HCT116 (cell line): ENCODE measurements around the gene ZBTB38.

ENCODE experiments used
- EGR1 ChIP-seq: IDR thresholded peaks from 2 replicates; pipeline ENCODE4 v1.6.1; 2012; ENCODE audit warnings: low read depth
- EZH2 ChIP-seq: fragments of 200-600 bp; sonication (generic); IDR thresholded peaks from 2 replicates; pipeline ENCODE4 v1.6.1; 2017; ENCODE audit warnings: antibody characterized with exemption, mixed run types
- FOSL1 ChIP-seq: IDR thresholded peaks from 2 replicates; pipeline ENCODE4 v1.6.1; 2012; ENCODE audit warnings: low read depth
- POLR2A ChIP-seq: IDR thresholded peaks from 2 replicates; pipeline ENCODE4 v1.7.0; 2011; ENCODE audit warnings: borderline replicate concordance; ENCODE audit not compliant: insufficient read depth, insufficient read length; ENCODE audit errors: extremely low read depth
- RAD21 ChIP-seq: IDR thresholded peaks from 2 replicates; pipeline ENCODE4 v1.6.1; 2012; ENCODE audit warnings: low read depth, mild to moderate bottlenecking
- SP1 ChIP-seq: IDR thresholded peaks from 2 replicates; pipeline ENCODE4 v1.6.1; 2012; ENCODE audit warnings: low read depth
- TCF7L2 ChIP-seq: IDR thresholded peaks from 2 replicates; pipeline ENCODE4 v1.7.0; 2011; ENCODE audit warnings: borderline replicate concordance, inconsistent platforms; ENCODE audit not compliant: insufficient read depth, insufficient read length; ENCODE audit errors: extremely low read depth
- YY1 ChIP-seq: IDR thresholded peaks from 2 replicates; pipeline ENCODE4 v1.6.1; 2011; ENCODE audit warnings: low read length, low read depth, moderate library complexity, mild to moderate bottlenecking; ENCODE audit not compliant: insufficient replicate concordance; ENCODE audit errors: extremely low read depth
- ZFX ChIP-seq: fragments of 450-650 bp; IDR thresholded peaks from 2 replicates; pipeline ENCODE4 v1.6.1; 2017
- TF ChIP-seq, protein P1 (sequence below), 3 experiments: fragments of 200-600 bp in 1 of 3; sonication (generic) in 1 of 3; IDR thresholded peaks in 2 of 3; conservative IDR thresholded peaks in 1 of 3; 2 replicates each; pipeline ENCODE4 v1.5.1; 2012 to 2017; ENCODE audit warnings: low read depth in 2 of 3, low read length in 2 of 3, antibody characterized with exemption in 1 of 3, borderline replicate concordance in 1 of 3, control low read depth in 1 of 3, mild to moderate bottlenecking in 1 of 3, mixed read lengths in 1 of 3, mixed run types in 1 of 3, moderate library complexity in 1 of 3; ENCODE audit not compliant: insufficient read depth in 1 of 3
- TF ChIP-seq, protein P2 (sequence below): IDR thresholded peaks from 2 replicates; pipeline ENCODE4 v1.6.1; 2012
- TF ChIP-seq, protein P3 (sequence below): IDR thresholded peaks from 2 replicates; pipeline ENCODE4 v1.6.1; 2012; ENCODE audit warnings: low read depth

DNA sequence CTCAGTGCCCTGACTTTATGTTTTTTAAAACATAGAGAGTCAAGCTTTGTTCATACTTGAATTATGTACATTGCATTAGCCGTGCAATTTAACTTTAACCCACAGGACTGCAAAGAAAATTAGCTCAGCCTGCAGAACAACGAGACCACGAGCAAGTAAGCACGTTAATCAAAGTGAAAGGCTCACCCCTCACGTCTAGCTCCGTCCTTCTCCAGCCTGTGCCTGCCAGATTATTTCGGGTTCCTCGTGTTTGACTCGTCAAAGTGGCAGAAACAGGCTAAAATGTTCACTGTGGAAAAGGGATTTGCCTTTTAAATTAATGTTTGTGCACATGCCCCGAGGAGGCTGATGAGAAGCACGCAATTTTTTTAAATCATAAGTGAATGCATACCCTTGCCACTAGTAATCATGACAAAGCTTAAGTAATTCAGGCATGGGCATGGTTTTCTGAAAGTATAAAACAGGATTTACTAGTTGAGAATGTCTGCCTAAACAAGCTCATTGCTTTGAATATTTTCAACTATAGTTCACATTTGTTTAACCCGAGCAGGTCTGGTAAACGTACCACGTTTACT, 15.3 kb downstream of the ZBTB38 start:
- no peak for TF ChIP-seq EGR1
- no peak for TF ChIP-seq POLR2A
- TF ChIP-seq SP1, result no peak
- no peak for TF ChIP-seq ZFX
- TF ChIP-seq, protein P1, sequence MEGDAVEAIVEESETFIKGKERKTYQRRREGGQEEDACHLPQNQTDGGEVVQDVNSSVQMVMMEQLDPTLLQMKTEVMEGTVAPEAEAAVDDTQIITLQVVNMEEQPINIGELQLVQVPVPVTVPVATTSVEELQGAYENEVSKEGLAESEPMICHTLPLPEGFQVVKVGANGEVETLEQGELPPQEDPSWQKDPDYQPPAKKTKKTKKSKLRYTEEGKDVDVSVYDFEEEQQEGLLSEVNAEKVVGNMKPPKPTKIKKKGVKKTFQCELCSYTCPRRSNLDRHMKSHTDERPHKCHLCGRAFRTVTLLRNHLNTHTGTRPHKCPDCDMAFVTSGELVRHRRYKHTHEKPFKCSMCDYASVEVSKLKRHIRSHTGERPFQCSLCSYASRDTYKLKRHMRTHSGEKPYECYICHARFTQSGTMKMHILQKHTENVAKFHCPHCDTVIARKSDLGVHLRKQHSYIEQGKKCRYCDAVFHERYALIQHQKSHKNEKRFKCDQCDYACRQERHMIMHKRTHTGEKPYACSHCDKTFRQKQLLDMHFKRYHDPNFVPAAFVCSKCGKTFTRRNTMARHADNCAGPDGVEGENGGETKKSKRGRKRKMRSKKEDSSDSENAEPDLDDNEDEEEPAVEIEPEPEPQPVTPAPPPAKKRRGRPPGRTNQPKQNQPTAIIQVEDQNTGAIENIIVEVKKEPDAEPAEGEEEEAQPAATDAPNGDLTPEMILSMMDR (IDR thresholded peaks at IDR 0.05 in 2 of 3, conservative IDR thresholded peaks at IDR 0.05 in 1 of 3; ENCODE audit: borderline replicate concordance in 1 of 3, insufficient read depth in 1 of 3, low read depth in 2 of 3, low read length in 2 of 3), result no peak
- TF ChIP-seq FOSL1, result no peak
- no peak for TF ChIP-seq YY1
- no peak for TF ChIP-seq EZH2
- no peak for TF ChIP-seq TCF7L2
- TF ChIP-seq, protein P2, sequence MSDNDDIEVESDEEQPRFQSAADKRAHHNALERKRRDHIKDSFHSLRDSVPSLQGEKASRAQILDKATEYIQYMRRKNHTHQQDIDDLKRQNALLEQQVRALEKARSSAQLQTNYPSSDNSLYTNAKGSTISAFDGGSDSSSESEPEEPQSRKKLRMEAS, result no peak
- TF ChIP-seq, protein P3, sequence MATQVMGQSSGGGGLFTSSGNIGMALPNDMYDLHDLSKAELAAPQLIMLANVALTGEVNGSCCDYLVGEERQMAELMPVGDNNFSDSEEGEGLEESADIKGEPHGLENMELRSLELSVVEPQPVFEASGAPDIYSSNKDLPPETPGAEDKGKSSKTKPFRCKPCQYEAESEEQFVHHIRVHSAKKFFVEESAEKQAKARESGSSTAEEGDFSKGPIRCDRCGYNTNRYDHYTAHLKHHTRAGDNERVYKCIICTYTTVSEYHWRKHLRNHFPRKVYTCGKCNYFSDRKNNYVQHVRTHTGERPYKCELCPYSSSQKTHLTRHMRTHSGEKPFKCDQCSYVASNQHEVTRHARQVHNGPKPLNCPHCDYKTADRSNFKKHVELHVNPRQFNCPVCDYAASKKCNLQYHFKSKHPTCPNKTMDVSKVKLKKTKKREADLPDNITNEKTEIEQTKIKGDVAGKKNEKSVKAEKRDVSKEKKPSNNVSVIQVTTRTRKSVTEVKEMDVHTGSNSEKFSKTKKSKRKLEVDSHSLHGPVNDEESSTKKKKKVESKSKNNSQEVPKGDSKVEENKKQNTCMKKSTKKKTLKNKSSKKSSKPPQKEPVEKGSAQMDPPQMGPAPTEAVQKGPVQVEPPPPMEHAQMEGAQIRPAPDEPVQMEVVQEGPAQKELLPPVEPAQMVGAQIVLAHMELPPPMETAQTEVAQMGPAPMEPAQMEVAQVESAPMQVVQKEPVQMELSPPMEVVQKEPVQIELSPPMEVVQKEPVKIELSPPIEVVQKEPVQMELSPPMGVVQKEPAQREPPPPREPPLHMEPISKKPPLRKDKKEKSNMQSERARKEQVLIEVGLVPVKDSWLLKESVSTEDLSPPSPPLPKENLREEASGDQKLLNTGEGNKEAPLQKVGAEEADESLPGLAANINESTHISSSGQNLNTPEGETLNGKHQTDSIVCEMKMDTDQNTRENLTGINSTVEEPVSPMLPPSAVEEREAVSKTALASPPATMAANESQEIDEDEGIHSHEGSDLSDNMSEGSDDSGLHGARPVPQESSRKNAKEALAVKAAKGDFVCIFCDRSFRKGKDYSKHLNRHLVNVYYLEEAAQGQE, result no peak
- TF ChIP-seq RAD21, result no peak
